Endodermal cell (in vitro differentiated cells): ENCODE data around the gene SLAMF6. TPM values are rescaled to one million over a fixed set of nuclear protein-coding genes. Genes with fewer than 3 reads are reported as not detected.

ENCODE experiments used
- DNase-seq: peaks from one replicate; pipeline ENCODE4 v3.0.0-alpha.2; 2017
- H3K27ac ChIP-seq: 2 replicates; pipeline ENCODE4 v1.5.1; 2013; ENCODE audit warnings: mild to moderate bottlenecking, low read depth, low read length, moderate library complexity
- H3K27me3 ChIP-seq: 2 replicates; pipeline ENCODE4 v1.6.1; 2013; ENCODE audit warnings: mild to moderate bottlenecking, low read length, moderate library complexity; ENCODE audit not compliant: insufficient read depth, control insufficient read depth, poor library complexity, severe bottlenecking
- H3K36me3 ChIP-seq: 2 replicates; pipeline ENCODE4 v1.7.0; 2013; ENCODE audit warnings: mild to moderate bottlenecking, low read length, moderate library complexity; ENCODE audit not compliant: control insufficient read depth, insufficient read depth
- H3K4me1 ChIP-seq: one replicate; pipeline ENCODE4 v1.7.0; 2013; ENCODE audit warnings: low read length; ENCODE audit not compliant: control insufficient read depth, insufficient read depth
- H3K4me3 ChIP-seq: 2 replicates; pipeline ENCODE4 v1.5.1; 2013; ENCODE audit warnings: mild to moderate bottlenecking, low read length, moderate library complexity
- H3K9ac ChIP-seq: 2 replicates; pipeline ENCODE4 v1.6.1; 2013; ENCODE audit warnings: mild to moderate bottlenecking, low read length, moderate library complexity; ENCODE audit not compliant: poor library complexity, severe bottlenecking; ENCODE audit errors: extremely low read depth
- H3K9me3 ChIP-seq: 2 replicates; pipeline ENCODE4 v1.6.1; 2013; ENCODE audit warnings: mild to moderate bottlenecking, low read length, moderate library complexity; ENCODE audit not compliant: control insufficient read depth
- H3K27ac Mint-ChIP-seq: 2 replicates; pipeline ENCODE4 v1.8.0; 2020; ENCODE audit warnings: mixed read lengths
- H3K27me3 Mint-ChIP-seq: 2 replicates; pipeline ENCODE4 v1.8.0; 2021; ENCODE audit warnings: mild to moderate bottlenecking, mixed read lengths; ENCODE audit not compliant: insufficient read depth
- H3K36me3 Mint-ChIP-seq: 2 replicates; pipeline ENCODE4 v1.8.0; 2020; ENCODE audit warnings: low read depth, mixed read lengths
- H3K4me1 Mint-ChIP-seq: 2 replicates; pipeline ENCODE4 v1.8.0; 2020; ENCODE audit warnings: mixed read lengths
- H3K4me3 Mint-ChIP-seq: 2 replicates; pipeline ENCODE4 v1.8.0; 2020; ENCODE audit warnings: mild to moderate bottlenecking, moderate library complexity, mixed read lengths
- H3K9me3 Mint-ChIP-seq: 2 replicates; pipeline ENCODE4 v1.8.0; 2020; ENCODE audit warnings: mild to moderate bottlenecking, mixed read lengths
- CTCF ChIP-seq: fragments of 200-600 bp; sonication (generic); conservative IDR thresholded peaks from 2 replicates; pipeline ENCODE4 v1.5.0; 2021; ENCODE audit warnings: antibody characterized with exemption, mild to moderate bottlenecking
- WGBS, 2 experiments: methylation state at CpG; one replicate each; pipeline versions ENCODE4 v1.1.5 to v1.1.7; 2013; ENCODE audit warnings: missing lambda C conversion rate in 2 of 2, mixed read lengths in 1 of 2; ENCODE audit not compliant: insufficient coverage in 1 of 2, insufficient read length in 1 of 2; 5-methylcytosine and 5-hydroxymethylcytosine counted together
- total RNA-seq, 2 donors: library from RNA; stranded (reverse); fragmentation: NEBNext Ultra II Directional in 1 of 2; extraction: Animal tissue kit (Norgen Biotek cat#: 25700) in 1 of 2; gene quantifications; 2 replicates in 1 of 2; 3 replicates in 1 of 2; pipeline ENCODE4 v1.2.1, GENCODE V29; 2021

The SLAMF6 gene
- total RNA-seq, 2 donors from 2014 or later: not detected

DNA sequence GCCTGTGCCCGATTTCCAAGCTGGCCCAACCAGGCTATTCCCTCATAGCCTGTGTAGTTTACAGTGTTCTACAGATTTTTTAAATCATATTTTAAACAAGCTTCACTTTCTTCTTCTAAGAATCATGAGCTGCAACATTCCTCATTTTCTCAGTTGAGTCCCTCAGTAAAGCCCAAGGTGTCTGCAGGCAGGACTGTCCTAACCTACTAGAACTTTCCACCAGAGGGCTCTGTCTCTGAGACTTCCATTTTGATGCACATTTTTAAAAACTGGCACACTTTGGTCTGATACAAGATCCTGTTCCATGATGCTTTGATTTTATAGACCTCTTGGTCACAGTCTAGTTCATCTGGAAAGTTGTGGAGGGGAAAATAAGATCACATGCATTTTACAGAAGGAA is 21.6 kb upstream of the SLAMF6 start:
- H3K9me3 ChIP-seq: no peaks in the 10 kb centered on the region
- H3K4me3 Mint-ChIP-seq: no peak overlapping the region
- TF ChIP-seq CTCF: peak; percentile 74
- no peaks in the 10 kb centered on the region for H3K4me1 ChIP-seq
- peaks cover 23% of the 10 kb centered on the region for H3K4me1 Mint-ChIP-seq
- DNase-seq: no peak
- H3K9me3 Mint-ChIP-seq: no peaks in the 10 kb centered on the region
- no peaks in the 10 kb centered on the region for H3K27me3 Mint-ChIP-seq
- WGBS, 2 experiments: 100% methylated on average over 1 of the region's 1 CpG; no CpG with 5 or more reads in 1 of the 2 experiments
- no peak overlapping the region for H3K4me3 ChIP-seq
- no peak overlapping the region for H3K9ac ChIP-seq
- H3K27ac ChIP-seq: no peak overlapping the region
- H3K27me3 ChIP-seq: no peaks in the 10 kb centered on the region
- H3K36me3 Mint-ChIP-seq: no peaks in the 10 kb centered on the region
- no peak overlapping the region for H3K27ac Mint-ChIP-seq
- H3K36me3 ChIP-seq: no peaks in the 10 kb centered on the region

- Mint-ChIP-seq H3K9me3 (peaks cover 3% of the 10 kb centered on the region), H3K27me3 (no peaks in the 10 kb centered on the region), H3K27ac (no peak overlapping the region), H3K36me3 (no peaks in the 10 kb centered on the region), H3K4me3 (no peak overlapping the region), H3K4me1 (peaks cover 25% of the 10 kb centered on the region)
- Histone ChIP-seq H3K27ac (no peak overlapping the region), H3K27me3 (no peaks in the 10 kb centered on the region), H3K4me1 (peaks cover 4% of the 10 kb centered on the region), H3K36me3 (no peaks in the 10 kb centered on the region), H3K4me3 (no peak overlapping the region), H3K9ac (no peak overlapping the region), H3K9me3 (no peaks in the 10 kb centered on the region)
- no peak for TF ChIP-seq CTCF
- WGBS, 2 experiments: 0 to 1% methylated on average over 1 to 2 of the region's 2 CpGs
- DNase-seq: no peak
These were observed 19.4 kb upstream of the SLAMF6 start for GRCh38 chr1:160542303-160542945.

DNA sequence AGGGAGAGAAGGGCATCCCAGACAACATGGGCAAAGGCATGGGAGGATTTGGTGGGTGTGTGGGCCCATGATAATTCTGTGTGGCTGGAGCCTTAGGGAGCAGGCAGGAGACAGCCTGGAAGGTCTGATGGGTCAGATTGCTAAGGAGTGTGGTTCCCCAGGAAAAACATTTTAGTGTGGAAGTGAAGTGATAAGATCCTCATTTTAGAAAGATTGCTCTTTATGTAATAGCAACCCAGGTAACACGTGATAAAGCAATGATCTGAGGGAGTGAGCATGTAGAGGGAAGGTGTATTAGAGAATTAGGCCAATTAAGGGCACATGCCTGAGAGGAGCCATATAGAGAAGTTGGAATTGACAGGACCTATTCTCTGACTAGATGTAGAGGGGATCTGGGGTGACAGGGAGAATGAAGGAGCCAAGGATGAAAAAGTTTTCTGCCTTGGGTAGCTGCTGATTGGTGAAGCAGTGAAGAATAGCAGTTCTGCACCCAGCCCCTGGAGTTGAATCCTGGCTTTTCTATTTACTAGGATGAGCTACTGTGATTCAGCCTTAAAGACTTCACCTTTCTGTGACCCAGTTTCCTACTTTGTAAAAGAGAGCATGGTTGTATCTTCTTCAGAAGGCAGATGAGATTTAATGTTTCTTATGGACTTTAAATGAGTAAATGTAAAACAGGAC is 18.7 kb upstream of the SLAMF6 start:
- Mint-ChIP-seq H3K27me3 (peaks cover 2% of the 10 kb centered on the region), H3K27ac (no peak overlapping the region), H3K4me3 (no peak overlapping the region), H3K4me1 (peaks cover 25% of the 10 kb centered on the region), H3K9me3 (peaks cover 5% of the 10 kb centered on the region), H3K36me3 (no peaks in the 10 kb centered on the region)
- Histone ChIP-seq H3K36me3 (no peaks in the 10 kb centered on the region), H3K9me3 (peaks cover 2% of the 10 kb centered on the region), H3K27me3 (no peaks in the 10 kb centered on the region), H3K9ac (no peak overlapping the region), H3K27ac (no peak overlapping the region), H3K4me3 (no peak overlapping the region), H3K4me1 (peaks cover 4% of the 10 kb centered on the region)
- TF ChIP-seq CTCF: no peak
- DNase-seq: no peak
- WGBS, 2 experiments: 76 to 81% methylated on average over 1 of the region's 1 CpG
